HL-60 (cell line): ENCODE measurements around the gene NRK.
"Not testable (repeated sequence)": the region's sequence is repeated elsewhere in the genome, so short reads cannot be mapped to it uniquely, and the experiment has no call there.

ENCODE experiments used
- CTCF ChIP-seq: IDR thresholded peaks from one replicate; pipeline ENCODE4 v1.5.1; 2011; ENCODE audit warnings: low read length, control low read depth, inconsistent platforms; ENCODE audit not compliant: insufficient read depth
- GABPA ChIP-seq: IDR thresholded peaks from 2 replicates; pipeline ENCODE4 v1.6.1; 2012; ENCODE audit warnings: low read depth
- POLR2AphosphoS5 ChIP-seq: IDR thresholded peaks from 2 replicates; pipeline ENCODE4 v1.6.1; 2012; ENCODE audit warnings: low read depth
- REST ChIP-seq: IDR thresholded peaks from 2 replicates; pipeline ENCODE4 v1.6.1; 2012; ENCODE audit warnings: low read depth; ENCODE audit not compliant: insufficient replicate concordance
- SPI1 ChIP-seq: IDR thresholded peaks from 2 replicates; pipeline ENCODE4 v1.6.1; 2012; ENCODE audit warnings: low read depth, mild to moderate bottlenecking, borderline replicate concordance

GRCh38 chrX:105988487-105988886, 166.1 kb downstream of the NRK start:
- not testable (repeated sequence) for TF ChIP-seq CTCF, POLR2AphosphoS5, GABPA, SPI1, REST
